Mucosa of descending colon (tissue), 3 donors: ENCODE measurements around the gene CD226. TPM values are rescaled to one million over a fixed set of nuclear protein-coding genes. Genes with fewer than 3 reads are reported as not detected.
"Not testable (repeated sequence)": the region's sequence is repeated elsewhere in the genome, so short reads cannot be mapped to it uniquely, and the experiment has no call there.

ENCODE experiments used
- ATAC-seq: fragments of 200-7000 bp; cut with Tn5 transposase; one replicate; pipeline ENCODE4 v1.9.1; 2020; ENCODE audit warnings: mild to moderate bottlenecking, moderate library complexity
- DNase-seq, 3 donors: peaks; one replicate each; pipeline ENCODE4 v3.0.0-alpha.2; 2020
- H3K36me3 ChIP-seq: fragments of 200-600 bp; one replicate; pipeline ENCODE4 v1.8.0; 2021; ENCODE audit warnings: low read depth, mild to moderate bottlenecking
- H3K4me1 ChIP-seq: fragments of 200-600 bp; one replicate; pipeline ENCODE4 v1.8.0; 2021; ENCODE audit warnings: low read depth, mild to moderate bottlenecking
- H3K4me3 ChIP-seq: fragments of 200-600 bp; one replicate; pipeline ENCODE4 v1.8.0; 2021; ENCODE audit warnings: mild to moderate bottlenecking
- H3K9me3 ChIP-seq: fragments of 200-600 bp; one replicate; pipeline ENCODE4 v1.8.0; 2021; ENCODE audit warnings: mild to moderate bottlenecking
- intact Hi-C, 2 donors: fragments of 100-400 bp; cut with DNase I in 1 of 2; cut with micrococcal nuclease in 1 of 2; formaldehyde crosslinking; loops; one replicate each; pipeline versions ENCODE4 v1.11.0 to v1.11.1; 2022; cut with DNase I, micrococcal nuclease
- total RNA-seq, 3 donors: library from RNA; stranded (reverse); fragmentation: NEBNext Ultra II Directional in 2 of 3; extraction: Animal tissue kit (Norgen Biotek cat#: 25700) in 2 of 3; gene quantifications; one replicate each; pipeline versions ENCODE4 v1.2.1 to v1.2.4, GENCODE V29; 2021 to 2023
- TF ChIP-seq, protein P1 (sequence below): fragments of 200-600 bp; IDR thresholded peaks from one replicate; pipeline ENCODE4 v1.8.0; 2022; ENCODE audit warnings: antibody characterized with exemption, mild to moderate bottlenecking
- donor health status: DM: no; HTN: no; CAD: no; lungs with moderate emphysema.
- donor health status: DM: no; HTN: no; CAD: no.
- donor health status: DM: no; HTN: yes; CAD: no.

Gene CD226
- total RNA-seq, 3 donors from 2014 or later: 1.2 to 2.7 (median 2.0) TPM

DNA sequence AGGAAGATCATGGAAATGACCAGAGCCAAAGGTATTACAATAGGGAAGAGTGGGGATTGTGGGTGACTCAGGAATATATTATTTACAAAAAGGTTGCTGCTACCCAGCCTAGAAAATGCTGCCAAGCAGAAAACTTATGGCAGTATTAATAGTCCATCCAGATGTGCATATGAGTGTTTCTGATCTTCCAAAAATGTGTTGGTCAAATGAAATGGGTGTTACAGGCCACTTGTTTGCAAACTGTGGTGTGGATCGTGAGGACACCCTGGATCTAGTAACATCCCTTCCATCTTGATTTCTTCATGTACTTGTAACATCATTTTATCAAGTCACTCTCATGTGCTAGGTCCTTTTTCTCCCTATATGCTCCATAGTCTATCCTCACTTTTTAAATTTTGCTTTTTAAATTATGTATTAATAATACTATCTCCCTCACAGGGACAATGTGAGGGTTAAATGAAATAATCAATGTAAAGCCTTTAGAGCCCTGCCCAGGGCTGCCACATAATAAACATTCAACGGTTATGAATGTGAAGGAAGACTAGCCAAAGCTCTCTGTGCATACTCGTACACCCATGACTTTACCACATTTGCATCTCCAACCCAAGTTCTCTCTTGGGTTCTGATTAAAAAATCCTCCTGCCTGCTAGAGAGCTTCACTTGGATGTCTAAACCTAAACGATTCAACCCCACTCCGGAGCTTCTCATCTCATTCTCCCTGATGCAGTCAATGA lies 18.5 kb downstream of the CD226 start:
- TF ChIP-seq, protein P1, sequence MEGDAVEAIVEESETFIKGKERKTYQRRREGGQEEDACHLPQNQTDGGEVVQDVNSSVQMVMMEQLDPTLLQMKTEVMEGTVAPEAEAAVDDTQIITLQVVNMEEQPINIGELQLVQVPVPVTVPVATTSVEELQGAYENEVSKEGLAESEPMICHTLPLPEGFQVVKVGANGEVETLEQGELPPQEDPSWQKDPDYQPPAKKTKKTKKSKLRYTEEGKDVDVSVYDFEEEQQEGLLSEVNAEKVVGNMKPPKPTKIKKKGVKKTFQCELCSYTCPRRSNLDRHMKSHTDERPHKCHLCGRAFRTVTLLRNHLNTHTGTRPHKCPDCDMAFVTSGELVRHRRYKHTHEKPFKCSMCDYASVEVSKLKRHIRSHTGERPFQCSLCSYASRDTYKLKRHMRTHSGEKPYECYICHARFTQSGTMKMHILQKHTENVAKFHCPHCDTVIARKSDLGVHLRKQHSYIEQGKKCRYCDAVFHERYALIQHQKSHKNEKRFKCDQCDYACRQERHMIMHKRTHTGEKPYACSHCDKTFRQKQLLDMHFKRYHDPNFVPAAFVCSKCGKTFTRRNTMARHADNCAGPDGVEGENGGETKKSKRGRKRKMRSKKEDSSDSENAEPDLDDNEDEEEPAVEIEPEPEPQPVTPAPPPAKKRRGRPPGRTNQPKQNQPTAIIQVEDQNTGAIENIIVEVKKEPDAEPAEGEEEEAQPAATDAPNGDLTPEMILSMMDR: no peak
- H3K36me3 ChIP-seq: no peaks in the 10 kb centered on the region
- H3K4me3 ChIP-seq: no peak overlapping the region
- no peaks in the 10 kb centered on the region for H3K9me3 ChIP-seq
- ATAC-seq (no peak), DNase-seq (no peak)
- no peaks in the 10 kb centered on the region for H3K4me1 ChIP-seq
- intact Hi-C loops: no loop called here

DNA sequence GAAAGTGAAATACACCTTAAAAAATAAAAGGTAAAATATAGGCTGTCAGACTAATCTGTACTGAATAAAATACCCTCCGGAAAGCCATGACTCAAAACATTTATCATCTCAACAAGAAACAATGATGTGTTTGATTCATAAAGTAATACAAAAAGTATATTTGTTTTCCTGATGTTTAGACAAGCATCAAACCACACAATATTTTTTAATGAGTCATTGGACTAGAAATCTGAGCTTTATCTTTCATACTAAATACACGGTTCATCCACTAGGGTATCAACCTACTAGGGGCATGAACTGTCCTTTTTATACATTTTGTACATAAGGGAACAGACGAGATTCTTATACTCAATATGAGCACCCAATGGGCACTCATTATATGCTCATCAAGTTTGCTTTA lies 31.3 kb downstream of the CD226 start:
- H3K9me3 ChIP-seq: no peaks in the 10 kb centered on the region
- intact Hi-C loops: no loop called here
- DNase-seq (no peak), ATAC-seq (no peak)
- H3K4me1 ChIP-seq: no peaks in the 10 kb centered on the region
- TF ChIP-seq, protein P1: no peak
- H3K36me3 ChIP-seq: no peaks in the 10 kb centered on the region
- no peak overlapping the region for H3K4me3 ChIP-seq

DNA sequence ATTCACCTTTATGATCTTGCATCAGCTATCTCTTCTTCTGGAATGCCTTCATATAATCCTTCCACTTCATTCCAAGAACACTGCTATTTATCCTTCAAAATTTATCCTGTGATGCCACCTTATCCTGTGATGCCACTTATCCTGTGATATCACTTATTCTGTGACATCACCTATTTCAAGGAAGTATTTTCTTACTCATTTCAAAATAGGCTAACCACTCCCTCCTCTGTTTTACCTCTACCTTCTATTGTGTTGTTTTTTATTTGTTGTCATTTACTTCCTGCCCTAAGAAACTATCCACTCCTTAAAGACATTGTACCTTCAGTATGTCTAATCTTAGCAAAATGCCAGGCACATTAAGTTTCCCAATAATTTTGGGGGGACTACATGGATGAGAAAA lies 38.8 kb downstream of the CD226 start:
- Histone ChIP-seq H3K4me1 (no peaks in the 10 kb centered on the region), H3K9me3 (no peaks in the 10 kb centered on the region), H3K4me3 (no peak overlapping the region), H3K36me3 (no peaks in the 10 kb centered on the region)
- no peak for ATAC-seq
- intact Hi-C loops: no loop called here
- TF ChIP-seq, protein P1: no peak
- DNase-seq: no peak

DNA sequence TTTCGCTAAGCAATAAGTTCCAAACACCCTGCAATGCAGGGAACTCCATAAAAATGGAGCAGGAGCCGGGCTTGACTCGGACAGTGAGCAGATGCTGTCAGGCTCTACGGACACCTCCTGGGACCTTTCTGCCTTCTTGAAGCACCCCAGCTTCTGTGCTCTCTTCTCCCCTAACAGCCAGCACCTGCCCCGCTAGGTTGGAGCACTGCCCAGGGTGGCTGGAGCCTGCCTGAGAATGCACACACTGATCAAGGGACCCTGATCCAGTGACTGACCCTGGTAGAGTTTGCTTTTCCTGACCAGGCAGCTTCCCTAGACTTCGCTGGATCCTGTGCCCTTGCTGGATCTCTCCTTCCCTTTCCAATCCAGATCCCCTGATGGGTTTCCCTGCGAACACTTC lies 40.9 kb downstream of the CD226 start:
- DNase-seq (no peak), ATAC-seq (no peak)
- TF ChIP-seq, protein P1: no peak
- H3K4me3 ChIP-seq: no peak overlapping the region
- no peaks in the 10 kb centered on the region for H3K9me3 ChIP-seq
- intact Hi-C loops: no loop called here
- no peaks in the 10 kb centered on the region for H3K4me1 ChIP-seq
- no peaks in the 10 kb centered on the region for H3K36me3 ChIP-seq

DNA sequence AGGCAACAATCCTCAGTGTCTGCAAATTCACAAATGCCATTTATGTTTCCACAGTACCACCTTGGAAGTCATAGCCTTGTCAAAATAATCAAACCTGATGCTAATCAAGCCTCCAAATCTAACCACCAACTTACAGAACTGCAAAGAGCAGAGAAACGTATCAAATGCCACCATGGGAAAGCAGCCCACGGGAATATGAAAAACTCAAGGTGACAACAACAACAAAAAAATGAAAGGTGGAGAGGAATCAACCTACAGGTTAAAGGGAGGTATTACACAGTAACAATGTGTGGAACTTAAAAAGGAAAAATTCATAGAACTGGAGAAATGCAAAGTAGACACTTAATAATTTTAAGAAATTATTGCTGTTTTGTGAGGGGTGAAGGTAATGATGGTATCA lies 46.7 kb downstream of the CD226 start:
- DNase-seq (no peak), ATAC-seq (no peak)
- TF ChIP-seq, protein P1: no peak
- Histone ChIP-seq H3K36me3 (no peaks in the 10 kb centered on the region), H3K9me3 (no peaks in the 10 kb centered on the region), H3K4me1 (no peaks in the 10 kb centered on the region), H3K4me3 (no peak overlapping the region)
- intact Hi-C loops: no loop called here

DNA sequence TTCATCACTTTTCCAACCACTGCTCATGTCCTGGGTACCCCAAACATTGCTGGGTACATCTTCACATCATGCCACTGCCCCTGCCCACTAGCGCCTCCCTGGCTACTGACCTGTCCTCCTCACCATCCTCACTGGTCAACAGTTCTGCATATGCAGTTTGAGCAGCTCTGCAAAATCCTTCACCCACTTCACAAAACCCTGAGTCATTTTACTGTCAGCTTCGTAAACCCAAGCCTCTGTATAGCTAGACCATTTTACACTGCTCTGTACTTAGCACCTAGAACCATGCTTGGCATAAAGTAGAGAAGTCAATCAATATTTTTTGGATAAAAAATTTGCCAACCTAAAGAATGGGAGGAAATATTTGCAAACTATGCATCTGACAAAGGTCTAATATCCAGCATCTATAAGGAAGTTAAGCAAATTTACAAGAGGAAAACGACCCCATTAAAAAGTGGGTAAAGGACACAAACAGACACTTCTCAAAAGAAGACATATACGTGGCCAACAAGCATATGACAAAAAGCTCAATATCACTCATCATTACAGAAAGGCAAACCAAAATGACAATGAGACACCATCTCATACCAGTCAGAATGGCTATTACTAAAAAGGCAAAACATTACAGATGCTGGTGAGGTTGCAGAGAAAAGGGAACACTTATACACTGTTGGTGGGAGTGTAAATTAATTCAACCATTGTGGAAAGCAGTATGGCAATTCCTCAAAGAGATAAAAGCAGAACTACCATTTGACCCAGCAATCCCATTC lies 48.3 kb downstream of the CD226 start:
- H3K4me1 ChIP-seq, H3K9me3 ChIP-seq, ATAC-seq, intact Hi-C loops, H3K4me3 ChIP-seq, DNase-seq, H3K36me3 ChIP-seq: not testable (repeated sequence)
